Liver (tissue), 2 donors: Measurements from ENCODE around the gene RLBP1.

Experiments used
- YY1 ChIP-seq: IDR thresholded peaks from 2 replicates; pipeline ENCODE4 v1.6.1; 2016; ENCODE audit warnings: antibody characterized with exemption, mild to moderate bottlenecking
- ZBTB33 ChIP-seq: IDR thresholded peaks from 2 replicates; pipeline ENCODE4 v1.6.1; 2016; ENCODE audit warnings: antibody characterized with exemption
- TF ChIP-seq, protein P1 (sequence below): fragments of 150-350 bp; IDR thresholded peaks from 2 replicates; pipeline ENCODE4 v1.5.1; 2017; ENCODE audit warnings: improper control_type of control experiment, low read depth, low read length; ENCODE audit not compliant: missing input control
- TF ChIP-seq, protein P2 (sequence below): IDR thresholded peaks from 2 replicates; pipeline ENCODE4 v1.6.1; 2016; ENCODE audit warnings: antibody characterized with exemption
- donor health status: healthy.

DNA sequence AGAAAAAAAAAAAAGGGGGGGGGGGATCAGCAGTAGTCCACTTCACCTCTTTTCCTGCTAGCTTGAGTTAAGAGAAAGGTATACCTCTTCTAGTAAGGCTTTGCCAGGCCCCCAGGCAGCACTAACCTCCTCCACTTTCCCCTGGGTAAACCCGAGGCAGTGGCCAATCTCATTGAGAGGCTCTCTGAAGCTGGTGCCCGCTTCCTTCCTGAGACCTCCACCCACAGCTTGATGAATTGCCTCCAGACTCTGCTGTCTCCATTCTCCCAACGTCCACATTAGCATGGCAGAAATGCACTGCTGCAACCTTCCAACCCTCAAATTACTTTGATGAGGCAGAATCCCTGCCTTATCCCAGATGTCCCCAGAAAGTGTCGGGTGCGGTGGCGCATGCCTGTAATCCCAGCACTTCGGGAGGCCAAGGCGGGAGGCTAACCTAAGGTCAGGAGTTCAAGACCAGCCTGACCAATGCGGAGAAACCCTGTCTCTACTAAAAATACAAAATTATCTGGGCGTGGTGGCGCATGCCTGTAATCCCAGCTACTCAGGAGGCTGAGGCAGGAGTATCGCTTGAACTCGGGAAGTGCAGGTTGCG, 15.3 kb downstream of the RLBP1 start:
- TF ChIP-seq, protein P1, sequence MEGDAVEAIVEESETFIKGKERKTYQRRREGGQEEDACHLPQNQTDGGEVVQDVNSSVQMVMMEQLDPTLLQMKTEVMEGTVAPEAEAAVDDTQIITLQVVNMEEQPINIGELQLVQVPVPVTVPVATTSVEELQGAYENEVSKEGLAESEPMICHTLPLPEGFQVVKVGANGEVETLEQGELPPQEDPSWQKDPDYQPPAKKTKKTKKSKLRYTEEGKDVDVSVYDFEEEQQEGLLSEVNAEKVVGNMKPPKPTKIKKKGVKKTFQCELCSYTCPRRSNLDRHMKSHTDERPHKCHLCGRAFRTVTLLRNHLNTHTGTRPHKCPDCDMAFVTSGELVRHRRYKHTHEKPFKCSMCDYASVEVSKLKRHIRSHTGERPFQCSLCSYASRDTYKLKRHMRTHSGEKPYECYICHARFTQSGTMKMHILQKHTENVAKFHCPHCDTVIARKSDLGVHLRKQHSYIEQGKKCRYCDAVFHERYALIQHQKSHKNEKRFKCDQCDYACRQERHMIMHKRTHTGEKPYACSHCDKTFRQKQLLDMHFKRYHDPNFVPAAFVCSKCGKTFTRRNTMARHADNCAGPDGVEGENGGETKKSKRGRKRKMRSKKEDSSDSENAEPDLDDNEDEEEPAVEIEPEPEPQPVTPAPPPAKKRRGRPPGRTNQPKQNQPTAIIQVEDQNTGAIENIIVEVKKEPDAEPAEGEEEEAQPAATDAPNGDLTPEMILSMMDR, result no peak
- TF ChIP-seq, protein P2, sequence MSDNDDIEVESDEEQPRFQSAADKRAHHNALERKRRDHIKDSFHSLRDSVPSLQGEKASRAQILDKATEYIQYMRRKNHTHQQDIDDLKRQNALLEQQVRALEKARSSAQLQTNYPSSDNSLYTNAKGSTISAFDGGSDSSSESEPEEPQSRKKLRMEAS, result no peak
- TF ChIP-seq YY1, result no peak
- TF ChIP-seq ZBTB33, result no peak
